SU-DHL-6 (cell line): ENCODE results near the gene ASIC3.

Experiments
- H2AFZ ChIP-seq: fragments of 200-600 bp; sonication (generic); 2 replicates; pipeline ENCODE4 v1.6.1; 2014; ENCODE audit warnings: low read depth, mild to moderate bottlenecking, moderate library complexity, mixed read lengths, antibody characterized with exemption, low read length; ENCODE audit not compliant: severe bottlenecking
- H3F3A ChIP-seq: fragments of 200-600 bp; shearing (Covaris generic); 2 replicates; pipeline ENCODE4 v1.6.0; 2016; ENCODE audit warnings: antibody characterized with exemption, mild to moderate bottlenecking; ENCODE audit not compliant: insufficient read depth
- H3K27ac ChIP-seq: fragments of 200-600 bp; sonication (generic); 2 replicates; pipeline ENCODE4 v1.5.1; 2016; ENCODE audit warnings: low read depth, mild to moderate bottlenecking, low read length, moderate library complexity, mixed read lengths
- H3K27me3 ChIP-seq: fragments of 200-600 bp; sonication (generic), shearing (Covaris generic); 2 replicates; pipeline ENCODE4 v1.6.0; 2014; ENCODE audit warnings: mild to moderate bottlenecking, low read length
- H3K36me3 ChIP-seq: fragments of 200-600 bp; sonication (generic); 2 replicates; pipeline ENCODE4 v1.6.1; 2014; ENCODE audit warnings: mild to moderate bottlenecking, low read length, mixed read lengths
- H3K4me2 ChIP-seq: fragments of 300-600, 200-600 bp; shearing (Covaris generic), sonication (generic); 2 replicates; pipeline ENCODE4 v1.6.0; 2014; ENCODE audit warnings: low read length, low read depth, mild to moderate bottlenecking; ENCODE audit not compliant: poor library complexity, severe bottlenecking
- H3K4me3 ChIP-seq: fragments of 200-600 bp; sonication (generic); 2 replicates; pipeline ENCODE4 v1.5.1; 2014; ENCODE audit warnings: antibody characterized with exemption, low read length, mild to moderate bottlenecking, mixed read lengths; ENCODE audit not compliant: insufficient read depth, poor library complexity, severe bottlenecking
- H3K79me2 ChIP-seq: fragments of 200-600 bp; sonication (generic); 2 replicates; pipeline ENCODE4 v1.6.1; 2014; ENCODE audit warnings: mild to moderate bottlenecking, low read length, moderate library complexity; ENCODE audit not compliant: insufficient read depth
- H3K9ac ChIP-seq: fragments of 200-600 bp; sonication (generic); 2 replicates; pipeline ENCODE4 v1.7.0; 2014; ENCODE audit warnings: mild to moderate bottlenecking, low read length
- H3K9me2 ChIP-seq: fragments of 200-600 bp; sonication (generic); replicated peaks from 2 replicates; pipeline ENCODE4 v1.6.1; 2014; ENCODE audit warnings: low read length; ENCODE audit not compliant: insufficient read depth
- H3K9me3 ChIP-seq: fragments of 200-600 bp; sonication (generic); 2 replicates; pipeline ENCODE4 v1.6.1; 2014; ENCODE audit warnings: low read length, mixed read lengths; ENCODE audit not compliant: insufficient read depth
- H4K20me1 ChIP-seq: fragments of 200-600 bp; sonication (generic); 2 replicates; pipeline ENCODE4 v1.6.1; 2014; ENCODE audit warnings: low read depth, mild to moderate bottlenecking, antibody characterized with exemption, low read length, moderate library complexity, mixed read lengths
- CTCF ChIP-seq: fragments of 200-600 bp; sonication (generic); IDR thresholded peaks from one replicate; pipeline ENCODE4 v1.5.1; 2017; ENCODE audit warnings: antibody characterized with exemption, mild to moderate bottlenecking, low read length, moderate library complexity; ENCODE audit not compliant: insufficient read depth, poor library complexity, severe bottlenecking
- EZH2phosphoT487 ChIP-seq: fragments of 200-600 bp; sonication (generic), shearing (Covaris generic); conservative IDR thresholded peaks from 2 replicates; pipeline ENCODE4 v1.6.1; 2018; ENCODE audit warnings: mild to moderate bottlenecking, antibody characterized with exemption, low read length, moderate library complexity, mixed read lengths

ASIC3 gene

GRCh38 chr7:151020231-151020630, 28.1 kb upstream of the ASIC3 start:
- H3K9me2 ChIP-seq: no peaks in the 10 kb centered on the region
- no peak overlapping the region for H3K4me3 ChIP-seq
- no peaks in the 10 kb centered on the region for H3K9me3 ChIP-seq
- no peak overlapping the region for H3K27ac ChIP-seq
- H3K9ac ChIP-seq: no peak overlapping the region
- no peaks in the 10 kb centered on the region for H3K79me2 ChIP-seq
- TF ChIP-seq CTCF (no peak), EZH2phosphoT487 (no peak)
- no peaks in the 10 kb centered on the region for H4K20me1 ChIP-seq
- H3F3A ChIP-seq: no peaks in the 10 kb centered on the region
- H3K27me3 ChIP-seq: no peaks in the 10 kb centered on the region
- no peak overlapping the region for H2AFZ ChIP-seq
- H3K4me2 ChIP-seq: no peak overlapping the region
- H3K36me3 ChIP-seq: no peaks in the 10 kb centered on the region

- H3K9me3 ChIP-seq: no peaks in the 10 kb centered on the region
- H3K9me2 ChIP-seq: no peaks in the 10 kb centered on the region
- no peaks in the 10 kb centered on the region for H3F3A ChIP-seq
- H3K27me3 ChIP-seq: no peaks in the 10 kb centered on the region
- H4K20me1 ChIP-seq: no peaks in the 10 kb centered on the region
- H3K9ac ChIP-seq: no peak overlapping the region
- H3K36me3 ChIP-seq: no peaks in the 10 kb centered on the region
- H3K4me2 ChIP-seq: no peak overlapping the region
- H3K79me2 ChIP-seq: no peaks in the 10 kb centered on the region
- no peak overlapping the region for H2AFZ ChIP-seq
- H3K4me3 ChIP-seq: no peak overlapping the region
- TF ChIP-seq CTCF (no peak), EZH2phosphoT487 (no peak)
- no peak overlapping the region for H3K27ac ChIP-seq
Observed at GRCh38 chr7:151023232-151023631, 25.1 kb upstream of the ASIC3 start.

- Histone ChIP-seq H3K4me2 (no peak within 1 kb of the TSS), H3F3A (no peaks in the 10 kb centered on the region), H3K36me3 (no peaks in the 10 kb centered on the region), H3K79me2 (peaks cover 7% of the 10 kb centered on the region; the same call in 1 of the 2 replicates), H3K27ac (no peak within 1 kb of the TSS), H3K9me2 (no peaks in the 10 kb centered on the region), H3K9me3 (no peaks in the 10 kb centered on the region), H3K27me3 (no peaks in the 10 kb centered on the region), H4K20me1 (no peaks in the 10 kb centered on the region), H3K4me3 (no peak within 1 kb of the TSS), H2AFZ (no peak within 1 kb of the TSS), H3K9ac (no peak within 1 kb of the TSS)
- TF ChIP-seq EZH2phosphoT487 (no peak), CTCF (no peak)
Observed at GRCh38 chr7:151024435-151025056, 23.8 kb upstream of the ASIC3 start, which contains the start of gene ATG9B. Gene ATG9B, minus strand, starts transcription at chr7:151024494. Its CDS starts 71 bp downstream, at chr7:151024423.
